Neural progenitor cell (in vitro differentiated cells): ENCODE measurements around the gene NEAT1. TPM values are rescaled to one million over a fixed set of nuclear protein-coding genes. Genes with fewer than 3 reads are reported as not detected.
A peak's percentile ranks its signal among the peaks of the same experiment; 100 is the strongest.

Source experiments
- DNase-seq: peaks from one replicate; pipeline ENCODE4 v3.0.0-alpha.2; 2016; ENCODE audit warnings: low spot score
- H2AFZ ChIP-seq: fragments of 200-600 bp; sonication (generic); replicated peaks from 2 replicates; pipeline ENCODE4 v1.6.1; 2016; ENCODE audit warnings: antibody characterized with exemption
- H3F3A ChIP-seq: fragments of 200-600 bp; sonication (generic); 2 replicates; pipeline ENCODE4 v1.6.1; 2016; ENCODE audit warnings: antibody characterized with exemption, low read depth
- H3K27ac ChIP-seq: fragments of 200-600 bp; sonication (generic); 2 replicates; pipeline ENCODE4 v1.5.1; 2016; ENCODE audit warnings: mild to moderate bottlenecking
- H3K27me3 ChIP-seq: fragments of 200-600 bp; sonication (generic); 2 replicates; pipeline ENCODE4 v1.6.1; 2016; ENCODE audit warnings: mild to moderate bottlenecking, moderate library complexity
- H3K36me3 ChIP-seq: fragments of 200-600 bp; sonication (generic); 2 replicates; pipeline ENCODE4 v1.5.1; 2016
- H3K4me1 ChIP-seq: fragments of 200-600 bp; sonication (generic); 2 replicates; pipeline ENCODE4 v1.6.1; 2016; ENCODE audit warnings: mixed run types
- H3K4me2 ChIP-seq: fragments of 200-600 bp; sonication (generic); 2 replicates; pipeline ENCODE4 v1.6.1; 2016
- H3K4me3 ChIP-seq: fragments of 200-600 bp; sonication (generic); 2 replicates; pipeline ENCODE4 v1.5.1; 2016
- H3K79me2 ChIP-seq: fragments of 200-600 bp; sonication (generic); 2 replicates; pipeline ENCODE4 v1.6.1; 2016; ENCODE audit warnings: low read depth
- H3K9ac ChIP-seq: fragments of 200-600 bp; sonication (generic); 2 replicates; pipeline ENCODE4 v1.6.1; 2016
- H3K9me3 ChIP-seq: fragments of 200-600 bp; sonication (generic); 2 replicates; pipeline ENCODE4 v1.5.1; 2016; ENCODE audit warnings: low read depth
- H4K20me1 ChIP-seq: fragments of 200-600 bp; sonication (generic); 2 replicates; pipeline ENCODE4 v1.6.1; 2016; ENCODE audit warnings: low read depth
- H3K27ac Mint-ChIP-seq: 3 replicates; pipeline ENCODE4 v1.8.0; 2021; ENCODE audit warnings: mixed read lengths
- H3K27me3 Mint-ChIP-seq: 2 replicates; pipeline ENCODE4 v1.8.0; 2022; ENCODE audit warnings: low read depth, mild to moderate bottlenecking, inconsistent platforms, moderate library complexity, mixed read lengths; ENCODE audit not compliant: insufficient read depth
- H3K36me3 Mint-ChIP-seq: 3 replicates; pipeline ENCODE4 v1.8.0; 2021; ENCODE audit warnings: mixed read lengths
- H3K4me1 Mint-ChIP-seq: 3 replicates; pipeline ENCODE4 v1.8.0; 2021; ENCODE audit warnings: mixed read lengths
- H3K4me3 Mint-ChIP-seq: 3 replicates; pipeline ENCODE4 v1.8.0; 2021; ENCODE audit warnings: mild to moderate bottlenecking, moderate library complexity, mixed read lengths
- H3K9me3 Mint-ChIP-seq: 3 replicates; pipeline ENCODE4 v1.8.0; 2020; ENCODE audit warnings: mixed read lengths
- EZH2 ChIP-seq: fragments of 200-600 bp; sonication (generic); IDR thresholded peaks from 2 replicates; pipeline ENCODE4 v1.6.1; 2017; ENCODE audit warnings: antibody characterized with exemption, mild to moderate bottlenecking, moderate library complexity
- EZH2phosphoT487 ChIP-seq: fragments of 200-600 bp; sonication (generic); IDR thresholded peaks from 2 replicates; pipeline ENCODE4 v1.6.1; 2017; ENCODE audit warnings: antibody characterized with exemption
- total RNA-seq: library from RNA; depleted of rRNA; stranded (reverse); fragments of >200 nt; gene quantifications from 2 replicates; pipeline ENCODE4 v1.2.3, GENCODE V29; 2015; ENCODE audit warnings: low replicate concordance
- TF ChIP-seq, protein P1 (sequence below): fragments of 200-600 bp; sonication (generic); IDR thresholded peaks from 2 replicates; pipeline ENCODE4 v1.5.1; 2017; ENCODE audit warnings: antibody characterized with exemption, mild to moderate bottlenecking

The NEAT1 gene
- total RNA-seq, 1 donor from 2014 or later: 4.0 TPM

DNA sequence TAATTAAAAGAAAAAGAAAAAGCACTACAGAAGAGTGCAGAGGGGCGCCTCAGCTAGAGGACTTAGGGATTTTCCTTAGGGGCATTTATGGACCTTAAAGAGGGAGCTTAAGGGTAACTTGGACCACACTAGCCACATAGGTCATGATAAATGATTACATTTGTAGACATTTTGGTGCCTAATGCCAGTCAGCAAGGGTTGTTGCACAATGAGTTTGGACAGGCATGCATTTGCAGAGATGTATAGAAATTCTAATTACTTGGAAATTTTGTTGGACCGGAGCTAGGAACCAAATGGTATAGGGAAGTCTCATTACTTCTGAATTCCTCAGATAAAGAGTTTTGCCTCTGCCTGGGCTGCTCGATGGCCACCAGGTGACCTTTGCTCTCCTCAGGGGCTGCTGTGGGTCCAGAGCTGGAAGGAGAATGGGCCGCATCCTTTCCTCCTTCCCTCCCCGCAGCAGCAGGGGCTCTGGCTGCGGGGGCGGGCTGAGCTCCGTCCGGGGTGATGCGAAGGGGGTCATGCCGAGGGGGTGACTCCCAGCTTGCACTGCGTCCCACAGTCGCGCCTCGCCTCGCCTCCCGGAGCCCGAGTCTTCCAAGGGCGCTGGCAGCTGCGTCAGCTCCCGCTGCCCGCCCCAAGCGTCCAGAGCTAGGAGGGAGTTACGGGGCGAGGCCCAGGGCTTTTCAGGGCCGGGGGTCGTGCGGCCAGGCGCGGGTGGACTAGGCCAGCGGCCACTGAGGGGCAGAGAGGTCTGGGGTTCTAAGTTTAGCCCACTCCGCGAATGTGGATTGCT lies 56.0 kb downstream of the NEAT1 start:
- no peak overlapping the region for H3K4me3 ChIP-seq
- no peaks in the 10 kb centered on the region for H3K36me3 ChIP-seq
- no peaks in the 10 kb centered on the region for H4K20me1 ChIP-seq
- TF ChIP-seq EZH2 (no peak), EZH2phosphoT487 (no peak)
- TF ChIP-seq, protein P1, sequence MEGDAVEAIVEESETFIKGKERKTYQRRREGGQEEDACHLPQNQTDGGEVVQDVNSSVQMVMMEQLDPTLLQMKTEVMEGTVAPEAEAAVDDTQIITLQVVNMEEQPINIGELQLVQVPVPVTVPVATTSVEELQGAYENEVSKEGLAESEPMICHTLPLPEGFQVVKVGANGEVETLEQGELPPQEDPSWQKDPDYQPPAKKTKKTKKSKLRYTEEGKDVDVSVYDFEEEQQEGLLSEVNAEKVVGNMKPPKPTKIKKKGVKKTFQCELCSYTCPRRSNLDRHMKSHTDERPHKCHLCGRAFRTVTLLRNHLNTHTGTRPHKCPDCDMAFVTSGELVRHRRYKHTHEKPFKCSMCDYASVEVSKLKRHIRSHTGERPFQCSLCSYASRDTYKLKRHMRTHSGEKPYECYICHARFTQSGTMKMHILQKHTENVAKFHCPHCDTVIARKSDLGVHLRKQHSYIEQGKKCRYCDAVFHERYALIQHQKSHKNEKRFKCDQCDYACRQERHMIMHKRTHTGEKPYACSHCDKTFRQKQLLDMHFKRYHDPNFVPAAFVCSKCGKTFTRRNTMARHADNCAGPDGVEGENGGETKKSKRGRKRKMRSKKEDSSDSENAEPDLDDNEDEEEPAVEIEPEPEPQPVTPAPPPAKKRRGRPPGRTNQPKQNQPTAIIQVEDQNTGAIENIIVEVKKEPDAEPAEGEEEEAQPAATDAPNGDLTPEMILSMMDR: no peak
- H3K4me1 ChIP-seq: peaks cover 30% of the 10 kb centered on the region
- peaks cover 41% of the 10 kb centered on the region for H3K4me1 Mint-ChIP-seq
- no peaks in the 10 kb centered on the region for H3K9me3 ChIP-seq
- peaks cover 72% of the 10 kb centered on the region for H3K79me2 ChIP-seq
- H3K27ac ChIP-seq: peak overlapping the region; percentile 87
- no peak overlapping the region for H2AFZ ChIP-seq
- H3K27ac Mint-ChIP-seq: peak overlapping the region; percentile 95
- H3K9ac ChIP-seq: no peak overlapping the region
- H3K36me3 Mint-ChIP-seq: no peaks in the 10 kb centered on the region
- H3F3A ChIP-seq: peaks cover 30% of the 10 kb centered on the region
- H3K27me3 ChIP-seq: no peaks in the 10 kb centered on the region
- H3K27me3 Mint-ChIP-seq: peaks cover 7% of the 10 kb centered on the region
- peak; percentile 34 for DNase-seq
- H3K9me3 Mint-ChIP-seq: no peaks in the 10 kb centered on the region
- peak overlapping the region; percentile 91 for H3K4me2 ChIP-seq
- H3K4me3 Mint-ChIP-seq: peak overlapping the region; percentile 57

DNA sequence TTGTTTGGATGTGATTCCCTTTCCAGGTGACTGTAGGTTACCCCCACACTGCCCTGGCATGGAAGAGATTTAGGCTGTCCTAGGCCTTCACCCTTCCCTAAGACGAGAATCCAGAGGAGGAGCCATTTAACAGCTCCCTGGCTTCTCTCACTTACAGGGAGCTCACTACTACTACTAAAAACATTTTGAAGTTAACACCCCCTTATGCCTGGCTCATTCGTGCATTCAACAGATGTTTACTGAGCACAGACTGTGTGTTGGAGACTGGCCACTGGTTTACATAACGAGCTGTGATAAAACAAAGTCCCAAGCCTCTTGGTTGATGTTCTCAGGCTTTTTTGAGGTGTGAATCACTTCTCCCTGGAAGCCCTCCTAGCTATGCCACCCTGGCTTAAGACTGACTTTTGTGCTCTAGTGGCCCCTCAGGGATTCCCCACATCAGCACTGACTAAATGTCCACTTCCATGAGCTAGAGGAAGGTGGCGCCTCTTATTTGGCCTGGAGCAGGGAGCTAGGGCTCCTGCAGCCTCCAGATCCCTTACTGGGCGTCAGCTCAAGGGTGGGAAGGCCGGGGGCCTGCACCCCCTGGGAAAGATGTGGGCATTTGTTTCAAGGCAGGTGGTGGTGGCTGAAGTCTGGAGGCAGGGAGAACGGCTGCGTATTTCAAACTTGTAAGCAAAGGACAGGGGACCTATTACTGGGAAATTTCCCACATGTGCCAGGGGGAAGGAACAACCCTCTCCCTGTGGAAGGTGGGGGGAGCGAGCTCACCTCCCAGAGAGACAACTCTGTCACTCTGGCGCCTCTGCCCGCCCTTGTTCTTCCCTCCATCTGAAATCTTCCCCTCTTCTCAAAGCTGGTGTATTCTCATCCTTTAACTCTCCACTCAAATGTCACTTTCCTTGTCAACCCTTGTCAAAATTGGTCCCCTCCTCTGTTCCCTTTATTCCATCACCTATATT lies 56.9 kb downstream of the NEAT1 start:
- peak overlapping the region; percentile 0 for H3K27ac Mint-ChIP-seq
- H3K27ac ChIP-seq: peak overlapping the region; percentile 2
- TF ChIP-seq, protein P1: peak; percentile 48
- no peak for TF ChIP-seq EZH2
- no peak for TF ChIP-seq EZH2phosphoT487
- peaks cover 41% of the 10 kb centered on the region for H3K4me1 Mint-ChIP-seq
- H3K4me3 ChIP-seq: no peak overlapping the region
- no peaks in the 10 kb centered on the region for H4K20me1 ChIP-seq
- no peaks in the 10 kb centered on the region for H3K36me3 ChIP-seq
- no peaks in the 10 kb centered on the region for H3K9me3 Mint-ChIP-seq
- peak overlapping the region; percentile 91 for H3K4me2 ChIP-seq
- no peaks in the 10 kb centered on the region for H3K9me3 ChIP-seq
- H3K9ac ChIP-seq: no peak overlapping the region
- H3K27me3 Mint-ChIP-seq: peaks cover 7% of the 10 kb centered on the region
- H2AFZ ChIP-seq: no peak overlapping the region
- H3K4me3 Mint-ChIP-seq: peak overlapping the region; percentile 57
- H3K36me3 Mint-ChIP-seq: no peaks in the 10 kb centered on the region
- no peaks in the 10 kb centered on the region for H3K27me3 ChIP-seq
- peaks cover 71% of the 10 kb centered on the region for H3K79me2 ChIP-seq
- peak; percentile 74 for DNase-seq
- H3K4me1 ChIP-seq: peaks cover 30% of the 10 kb centered on the region
- peaks cover 30% of the 10 kb centered on the region for H3F3A ChIP-seq

DNA sequence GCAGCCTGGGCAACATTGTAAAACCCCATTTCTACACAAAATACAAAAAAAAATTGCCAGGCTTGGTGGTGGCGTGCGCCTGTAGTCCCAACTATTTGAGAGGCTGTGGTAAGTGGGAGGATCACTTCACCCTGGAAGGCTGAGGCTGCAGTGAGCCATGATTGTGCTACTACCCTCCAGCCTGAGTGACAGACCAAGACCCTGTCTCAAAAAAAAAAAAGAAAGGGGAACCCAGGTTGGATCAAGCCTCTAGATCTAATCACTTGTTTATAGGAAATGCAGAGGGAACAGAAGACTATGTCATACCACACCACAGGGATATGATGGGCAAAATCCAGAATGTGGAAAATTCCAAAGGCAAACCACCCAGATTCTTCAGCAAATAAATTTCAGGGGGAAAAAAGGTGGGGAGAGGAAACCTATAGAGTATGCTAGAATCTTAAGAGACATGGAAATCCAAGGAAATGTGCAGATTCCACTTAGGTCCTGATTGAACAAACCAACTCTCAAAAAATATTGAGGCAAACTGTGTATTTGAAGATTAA lies 59.8 kb downstream of the NEAT1 start:
- H3K4me1 Mint-ChIP-seq: peaks cover 60% of the 10 kb centered on the region
- no peak overlapping the region for H3K9ac ChIP-seq
- H3K27ac ChIP-seq: no peak overlapping the region
- no peaks in the 10 kb centered on the region for H4K20me1 ChIP-seq
- peak overlapping the region; percentile 41 for H3K4me3 Mint-ChIP-seq
- TF ChIP-seq, protein P1: no peak
- TF ChIP-seq EZH2phosphoT487: no peak
- no peak for TF ChIP-seq EZH2
- no peak overlapping the region for H3K4me2 ChIP-seq
- no peak overlapping the region for H3K4me3 ChIP-seq
- no peak overlapping the region for H2AFZ ChIP-seq
- peaks cover 65% of the 10 kb centered on the region for H3K79me2 ChIP-seq
- peaks cover 5% of the 10 kb centered on the region for H3K27me3 Mint-ChIP-seq
- peaks cover 53% of the 10 kb centered on the region for H3F3A ChIP-seq
- H3K4me1 ChIP-seq: peaks cover 48% of the 10 kb centered on the region
- H3K27ac Mint-ChIP-seq: peak overlapping the region; percentile 92
- H3K36me3 Mint-ChIP-seq: no peaks in the 10 kb centered on the region
- DNase-seq: no peak
- H3K9me3 Mint-ChIP-seq: no peaks in the 10 kb centered on the region
- H3K27me3 ChIP-seq: no peaks in the 10 kb centered on the region
- H3K36me3 ChIP-seq: no peaks in the 10 kb centered on the region
- no peaks in the 10 kb centered on the region for H3K9me3 ChIP-seq
